Stimulated activated naive B cell treated with anti-CD40 and anti-IgM and Interleukin-4, amounts not matched to agents 10 μg/mL and 1 μg/mL and 100 μg/mL, for 72 hours (primary cell): ENCODE data around the gene TTLL9.

ENCODE experiments used
- ATAC-seq, 2 donors: fragments of 150-1000 bp; cut with Tn5 transposase; replicated peaks; 2 replicates each; pipeline ENCODE4 v1.10.0; 2021; ENCODE audit warnings: moderate library complexity in 1 of 2
- DNase-seq: peaks from one replicate; pipeline ENCODE4 v3.0.0; 2021
- H3K27ac Mint-ChIP-seq: one replicate; pipeline ENCODE4 v1.8.0; 2022; ENCODE audit warnings: mild to moderate bottlenecking, mixed read lengths
- H3K27me3 Mint-ChIP-seq, 2 donors: one replicate each; pipeline ENCODE4 v1.8.0; 2022; ENCODE audit warnings: mixed read lengths in 2 of 2
- H3K36me3 Mint-ChIP-seq, 2 donors: one replicate each; pipeline ENCODE4 v1.8.0; 2022; ENCODE audit warnings: mixed read lengths in 2 of 2, mild to moderate bottlenecking in 1 of 2
- H3K4me1 Mint-ChIP-seq, 2 donors: one replicate each; pipeline ENCODE4 v1.8.0; 2022; ENCODE audit warnings: mixed read lengths in 2 of 2, mild to moderate bottlenecking in 1 of 2
- H3K4me3 Mint-ChIP-seq, 2 donors: one replicate each; pipeline ENCODE4 v1.8.0; 2022; ENCODE audit warnings: mild to moderate bottlenecking in 2 of 2, mixed read lengths in 2 of 2, moderate library complexity in 1 of 2
- H3K9me3 Mint-ChIP-seq, 2 donors: one replicate each; pipeline ENCODE4 v1.8.0; 2022; ENCODE audit warnings: mixed read lengths in 2 of 2, mild to moderate bottlenecking in 1 of 2

Gene TTLL9

GRCh38 chr20:31842471-31843157 lies 27.8 kb upstream of the TTLL9 start:
- H3K4me3 Mint-ChIP-seq = no peak overlapping the region

DNA sequence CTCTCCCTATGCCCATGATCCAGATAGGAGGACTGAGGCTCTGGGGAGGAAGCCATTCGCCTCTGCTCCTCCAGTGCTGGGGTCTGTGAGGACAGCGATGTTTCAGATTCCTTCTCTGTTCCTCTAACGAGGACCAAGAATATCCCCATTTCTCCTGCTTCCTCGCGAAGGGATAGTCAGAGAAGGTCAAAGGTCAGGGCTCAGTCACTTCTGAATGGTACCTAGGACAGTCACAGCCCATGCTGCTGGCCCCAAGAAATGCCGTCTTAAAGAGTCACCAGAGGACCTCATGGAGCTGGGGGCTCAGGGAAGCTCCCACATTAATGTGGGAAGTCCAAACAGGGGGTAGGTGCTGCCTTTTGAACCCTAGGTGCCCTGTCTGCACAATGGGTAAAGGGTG lies 27.1 kb upstream of the TTLL9 start:
- Mint-ChIP-seq H3K4me1 (peaks cover 5 to 7% of the 10 kb centered on the region in 2 donors), H3K36me3 (no peaks in the 10 kb centered on the region), H3K27ac (no peak overlapping the region), H3K9me3 (no peaks in the 10 kb centered on the region), H3K27me3 (peaks cover 0 to 1% of the 10 kb centered on the region in 2 donors), H3K4me3 (no peak overlapping the region)
- DNase-seq (no peak), ATAC-seq (no peak)

More at GRCh38 chr20:31842471-31843157, 27.8 kb upstream of the TTLL9 start:
- no peak overlapping the region for H3K27ac Mint-ChIP-seq
- no peaks in the 10 kb centered on the region for H3K27me3 Mint-ChIP-seq
- no peak for DNase-seq
- no peaks in the 10 kb centered on the region for H3K36me3 Mint-ChIP-seq
- peaks cover 5 to 7% of the 10 kb centered on the region in 2 donors for H3K4me1 Mint-ChIP-seq
- H3K9me3 Mint-ChIP-seq = no peaks in the 10 kb centered on the region
- no peak for ATAC-seq

- no peak overlapping the region for H3K27ac Mint-ChIP-seq
- DNase-seq (no peak), ATAC-seq (no peak)
- H3K36me3 Mint-ChIP-seq = no peaks in the 10 kb centered on the region
- no peak overlapping the region for H3K4me3 Mint-ChIP-seq
- H3K9me3 Mint-ChIP-seq = no peaks in the 10 kb centered on the region
- H3K27me3 Mint-ChIP-seq = peaks cover 2 to 7% of the 10 kb centered on the region in 2 donors
- peaks cover 5 to 7% of the 10 kb centered on the region in 2 donors for H3K4me1 Mint-ChIP-seq
These were observed 26.6 kb upstream of the TTLL9 start for GRCh38 chr20:31843881-31844280.

- H3K27ac Mint-ChIP-seq = no peak overlapping the region
- ATAC-seq = no peak
- H3K4me1 Mint-ChIP-seq = peaks cover 5 to 7% of the 10 kb centered on the region in 2 donors
- peaks cover 8 to 17% of the 10 kb centered on the region in 2 donors for H3K27me3 Mint-ChIP-seq
- DNase-seq = no peak
- H3K9me3 Mint-ChIP-seq = no peaks in the 10 kb centered on the region
- no peaks in the 10 kb centered on the region for H3K36me3 Mint-ChIP-seq
- no peak overlapping the region for H3K4me3 Mint-ChIP-seq
These were observed 25.6 kb upstream of the TTLL9 start for GRCh38 chr20:31844737-31845299.

- no peak for DNase-seq
- Mint-ChIP-seq H3K4me3 (no peak within 1 kb of the TSS), H3K4me1 (peaks cover 5 to 7% of the 10 kb centered on the region in 2 donors), H3K9me3 (no peaks in the 10 kb centered on the region), H3K27ac (no peak within 1 kb of the TSS), H3K36me3 (no peaks in the 10 kb centered on the region), H3K27me3 (peaks cover 8 to 22% of the 10 kb centered on the region in 2 donors)
- no peak for ATAC-seq
These were observed 25.1 kb upstream of the TTLL9 start, which contains the start of gene FOXS1 for GRCh38 chr20:31845300-31845863. Gene FOXS1, minus strand, starts transcription at chr20:31845604. Its CDS starts 62 bp downstream, at chr20:31845542.

GRCh38 chr20:31846793-31847138 lies 23.7 kb upstream of the TTLL9 start:
- ATAC-seq (no peak), DNase-seq (no peak)
- peaks cover 17 to 36% of the 10 kb centered on the region in 2 donors for H3K27me3 Mint-ChIP-seq
- H3K4me1 Mint-ChIP-seq = peaks cover 5 to 7% of the 10 kb centered on the region in 2 donors
- no peaks in the 10 kb centered on the region for H3K9me3 Mint-ChIP-seq
- no peaks in the 10 kb centered on the region for H3K36me3 Mint-ChIP-seq
- no peak overlapping the region for H3K27ac Mint-ChIP-seq
- no peak overlapping the region for H3K4me3 Mint-ChIP-seq

DNA sequence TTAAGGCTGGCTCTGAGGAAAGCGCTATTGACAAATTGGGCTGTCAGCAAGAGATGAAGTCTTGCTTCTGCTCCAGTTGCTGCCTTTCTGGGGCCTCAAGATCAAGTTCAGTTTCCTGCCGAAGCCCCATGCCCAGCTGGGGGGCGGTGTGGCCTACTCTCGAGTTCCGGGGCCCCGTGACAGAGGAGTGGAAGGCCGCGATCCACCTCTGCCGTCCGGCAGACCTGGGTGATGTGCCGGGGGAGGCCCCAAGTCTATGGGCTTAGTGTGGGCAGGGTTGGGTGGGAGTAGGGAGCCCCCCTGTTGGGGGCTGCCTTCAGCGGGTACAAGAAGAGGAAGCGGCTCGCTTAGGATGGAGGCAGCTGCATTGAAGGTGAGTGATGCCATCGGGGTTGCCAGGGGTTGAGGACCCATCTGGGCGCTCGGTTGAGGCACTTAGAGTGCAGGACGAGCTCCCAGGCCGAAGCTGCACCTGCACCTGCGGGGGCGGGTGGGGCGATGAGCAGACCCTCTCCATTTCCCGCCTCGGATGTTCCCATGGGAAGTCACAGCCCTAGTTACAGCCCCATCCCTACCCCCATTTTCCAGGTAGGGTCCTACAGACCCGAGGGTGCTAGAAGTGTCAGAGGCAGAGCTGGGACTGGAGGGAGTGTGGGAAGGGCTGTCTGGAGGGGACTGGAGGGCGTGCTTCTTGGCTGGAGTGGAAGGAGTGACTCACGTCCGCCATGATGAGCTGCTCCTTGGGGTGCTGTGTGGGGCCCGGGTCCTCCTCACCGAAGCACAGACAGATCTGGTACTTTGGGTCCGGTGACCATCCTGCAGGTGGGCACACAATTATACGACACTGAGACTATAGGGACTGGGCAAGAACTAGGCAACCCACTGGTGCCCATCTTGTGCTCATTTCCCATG lies 22.1 kb upstream of the TTLL9 start:
- peaks cover 0 to under 1% of the 10 kb centered on the region in 2 donors for H3K4me1 Mint-ChIP-seq
- no peak for DNase-seq
- H3K27ac Mint-ChIP-seq = no peak overlapping the region
- no peak overlapping the region for H3K4me3 Mint-ChIP-seq
- H3K27me3 Mint-ChIP-seq = peaks cover 17 to 38% of the 10 kb centered on the region in 2 donors
- H3K9me3 Mint-ChIP-seq = no peaks in the 10 kb centered on the region
- H3K36me3 Mint-ChIP-seq = no peaks in the 10 kb centered on the region
- ATAC-seq = no peak

DNA sequence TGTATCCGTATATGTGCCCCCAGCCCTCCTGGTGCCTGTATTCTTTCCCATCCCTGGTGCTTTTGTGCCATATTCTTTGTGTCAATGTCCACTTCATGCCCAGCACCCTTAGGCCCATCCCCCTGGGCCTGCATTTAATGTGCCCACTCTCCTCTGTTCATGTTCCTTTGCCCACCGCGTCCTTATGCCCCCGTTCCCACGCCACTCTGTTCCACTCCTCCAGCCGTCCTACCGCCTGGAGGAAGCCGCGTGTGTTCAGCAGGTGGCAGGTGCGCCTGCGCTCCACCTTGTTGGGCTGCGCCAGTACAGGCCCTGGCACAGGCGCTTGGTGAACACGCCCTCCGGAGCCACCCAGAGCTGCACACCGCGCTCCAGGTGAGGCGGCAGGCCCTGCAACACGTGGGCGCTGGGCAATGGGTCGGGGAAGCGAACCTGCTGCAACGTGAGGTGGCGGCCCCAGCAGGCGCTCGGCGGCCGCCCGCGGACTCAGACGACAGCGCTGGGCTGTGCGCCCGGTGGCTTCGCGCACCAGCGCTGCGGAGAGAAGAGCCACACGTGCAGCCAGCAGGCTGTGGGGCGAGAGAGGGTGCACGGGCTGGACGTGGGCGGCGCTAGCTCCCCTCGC lies 21.0 kb upstream of the TTLL9 start:
- no peak overlapping the region for H3K4me3 Mint-ChIP-seq
- no peaks in the 10 kb centered on the region for H3K4me1 Mint-ChIP-seq
- no peak overlapping the region for H3K27ac Mint-ChIP-seq
- no peak for DNase-seq
- H3K27me3 Mint-ChIP-seq = peaks cover 17 to 38% of the 10 kb centered on the region in 2 donors
- ATAC-seq = no peak
- H3K36me3 Mint-ChIP-seq = no peaks in the 10 kb centered on the region
- no peaks in the 10 kb centered on the region for H3K9me3 Mint-ChIP-seq

DNA sequence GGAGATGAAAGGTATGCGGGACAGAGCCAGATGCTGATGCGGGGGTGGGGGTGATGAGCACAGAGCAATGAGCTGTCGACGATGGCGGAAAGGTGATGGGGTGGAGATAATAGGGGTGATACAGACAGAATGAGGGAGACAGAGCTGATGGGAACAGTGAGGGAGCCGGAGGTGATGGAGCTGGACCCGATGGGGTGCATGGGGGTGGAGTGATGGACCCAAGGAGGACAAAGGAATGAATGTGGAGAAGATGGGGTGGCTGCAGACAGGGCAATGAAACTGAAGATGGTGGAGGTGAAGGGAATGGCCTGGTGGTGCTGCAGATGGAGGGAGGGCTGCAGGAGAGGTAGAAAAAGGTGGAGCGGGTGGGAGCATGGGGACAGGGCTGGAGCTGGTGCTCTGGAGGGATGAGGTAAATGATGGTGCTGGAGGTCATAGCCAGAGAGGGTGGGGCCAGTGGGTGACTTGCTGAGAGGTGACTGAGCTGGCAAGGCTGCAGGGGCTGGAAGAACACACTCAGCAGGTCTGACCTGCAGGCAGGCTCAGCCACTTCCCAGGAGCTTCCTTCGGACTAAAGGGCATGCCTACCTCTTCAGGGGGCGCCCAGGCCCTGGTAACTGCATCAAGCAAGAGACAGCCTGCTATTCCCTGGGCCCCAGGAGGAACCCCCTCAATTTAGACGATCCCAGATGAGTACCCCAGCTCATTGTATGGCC lies 19.0 kb upstream of the TTLL9 start:
- Mint-ChIP-seq H3K27me3 (peaks cover 17 to 38% of the 10 kb centered on the region in 2 donors), H3K4me3 (no peak overlapping the region), H3K9me3 (no peaks in the 10 kb centered on the region), H3K36me3 (no peaks in the 10 kb centered on the region), H3K4me1 (no peaks in the 10 kb centered on the region), H3K27ac (no peak overlapping the region)
- no peak for ATAC-seq
- DNase-seq = no peak

DNA sequence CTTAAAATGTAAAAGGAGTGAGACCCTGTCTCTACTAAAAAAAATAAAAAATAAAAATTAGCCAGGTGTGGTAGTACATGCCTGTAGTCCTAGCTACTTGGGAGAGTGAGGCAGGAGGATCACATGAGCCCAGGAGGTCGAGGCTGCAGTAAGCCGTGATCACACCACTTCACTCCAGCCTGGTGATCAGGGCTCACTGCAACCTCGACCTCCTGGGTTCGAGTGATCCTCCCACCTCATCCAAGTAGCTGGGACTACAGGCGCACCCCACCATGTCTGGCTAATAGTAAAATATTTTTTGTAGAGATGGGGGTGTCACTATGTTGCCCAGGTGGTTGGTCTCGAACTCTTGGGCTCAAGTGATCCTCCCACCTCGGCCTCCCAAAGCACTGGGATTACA lies 17.0 kb upstream of the TTLL9 start:
- H3K4me1 Mint-ChIP-seq = peaks cover 3 to 5% of the 10 kb centered on the region in 2 donors
- no peaks in the 10 kb centered on the region for H3K9me3 Mint-ChIP-seq
- H3K36me3 Mint-ChIP-seq = no peaks in the 10 kb centered on the region
- no peak for DNase-seq
- peaks cover 17 to 35% of the 10 kb centered on the region in 2 donors for H3K27me3 Mint-ChIP-seq
- no peak for ATAC-seq
- no peak overlapping the region for H3K27ac Mint-ChIP-seq
- H3K4me3 Mint-ChIP-seq = no peak overlapping the region

DNA sequence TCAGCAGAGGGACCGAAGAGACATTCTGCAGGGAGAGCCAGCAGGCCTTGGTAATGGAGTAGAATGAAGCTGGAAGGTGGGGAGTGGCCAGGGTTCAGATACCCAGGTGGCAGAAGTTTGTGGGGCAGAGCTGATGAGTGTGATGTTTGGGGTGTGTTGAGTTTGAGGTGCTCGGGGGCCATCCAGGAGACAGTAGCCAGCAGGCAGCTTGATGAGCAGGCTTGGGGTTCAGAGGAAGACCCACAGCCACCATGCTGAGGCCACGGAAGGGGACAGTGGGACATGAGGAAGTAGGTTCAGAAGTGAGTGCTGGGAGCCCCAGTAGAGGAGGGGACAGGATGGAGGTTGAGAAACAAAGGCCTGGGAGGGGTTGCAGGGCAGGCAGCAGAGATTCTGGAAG lies 13.9 kb upstream of the TTLL9 start:
- H3K4me1 Mint-ChIP-seq = peaks cover 15 to 16% of the 10 kb centered on the region in 2 donors
- H3K36me3 Mint-ChIP-seq = no peaks in the 10 kb centered on the region
- peaks cover 10 to 11% of the 10 kb centered on the region in 2 donors for H3K27me3 Mint-ChIP-seq
- no peak for DNase-seq
- H3K9me3 Mint-ChIP-seq = no peaks in the 10 kb centered on the region
- H3K27ac Mint-ChIP-seq = no peak overlapping the region
- no peak for ATAC-seq
- no peak overlapping the region for H3K4me3 Mint-ChIP-seq

- Mint-ChIP-seq H3K4me1 (peaks cover 20 to 21% of the 10 kb centered on the region in 2 donors), H3K36me3 (no peaks in the 10 kb centered on the region), H3K9me3 (no peaks in the 10 kb centered on the region), H3K4me3 (no peak overlapping the region), H3K27ac (no peak overlapping the region), H3K27me3 (peaks cover 6 to 11% of the 10 kb centered on the region in 2 donors)
- ATAC-seq = peak; percentile 77
- peak; percentile 23 for DNase-seq
These were observed 12.3 kb upstream of the TTLL9 start for GRCh38 chr20:31857861-31858759.

- peaks cover 6 to 11% of the 10 kb centered on the region in 2 donors for H3K27me3 Mint-ChIP-seq
- H3K27ac Mint-ChIP-seq = no peak overlapping the region
- H3K9me3 Mint-ChIP-seq = no peaks in the 10 kb centered on the region
- ATAC-seq = no peak
- H3K36me3 Mint-ChIP-seq = no peaks in the 10 kb centered on the region
- DNase-seq = no peak
- H3K4me1 Mint-ChIP-seq = peaks cover 24 to 25% of the 10 kb centered on the region in 2 donors
- H3K4me3 Mint-ChIP-seq = no peak overlapping the region
These were observed 11.7 kb upstream of the TTLL9 start for GRCh38 chr20:31858760-31859083.
